Stimulated activated CD8-positive, alpha-beta memory T cell treated with anti-CD3 and anti-CD28 coated beads, Interleukin-15, amount 100 ng/mL, for 1 hour (primary cell): Measurements from ENCODE around the gene IFNA21.
"Not testable (repeated sequence)": the region's sequence is repeated elsewhere in the genome, so short reads cannot be mapped to it uniquely, and the experiment has no call there.

Experiments
- DNase-seq: peaks from one replicate; pipeline ENCODE4 v3.0.0-alpha.2; 2020; ENCODE audit warnings: low read depth

The IFNA21 gene

DNA sequence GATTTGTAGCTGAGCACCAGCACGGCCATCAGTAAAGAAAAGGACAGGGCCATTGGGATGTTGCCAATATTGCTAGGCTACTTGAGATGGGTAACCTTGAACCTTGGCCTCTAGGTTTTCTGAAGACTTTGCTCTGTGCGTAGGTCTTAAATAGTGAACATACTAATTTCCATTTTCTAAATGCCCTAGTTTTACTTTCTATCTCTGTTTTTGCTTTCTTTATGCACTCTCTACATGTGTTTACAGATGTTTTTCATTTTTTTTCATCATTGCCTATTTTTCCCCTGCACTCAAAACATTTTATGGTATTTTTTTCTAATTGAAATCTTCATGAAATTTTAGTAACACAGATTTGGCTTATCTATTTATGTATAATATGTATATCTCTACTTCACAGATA is at the start of gene IFNA21:
Gene IFNA21, minus strand, starts transcription at position 101 of the 400 bp plus-strand sequence. Its CDS starts 48 bp downstream, at position 53.
- DNase-seq = not testable (repeated sequence)

DNA sequence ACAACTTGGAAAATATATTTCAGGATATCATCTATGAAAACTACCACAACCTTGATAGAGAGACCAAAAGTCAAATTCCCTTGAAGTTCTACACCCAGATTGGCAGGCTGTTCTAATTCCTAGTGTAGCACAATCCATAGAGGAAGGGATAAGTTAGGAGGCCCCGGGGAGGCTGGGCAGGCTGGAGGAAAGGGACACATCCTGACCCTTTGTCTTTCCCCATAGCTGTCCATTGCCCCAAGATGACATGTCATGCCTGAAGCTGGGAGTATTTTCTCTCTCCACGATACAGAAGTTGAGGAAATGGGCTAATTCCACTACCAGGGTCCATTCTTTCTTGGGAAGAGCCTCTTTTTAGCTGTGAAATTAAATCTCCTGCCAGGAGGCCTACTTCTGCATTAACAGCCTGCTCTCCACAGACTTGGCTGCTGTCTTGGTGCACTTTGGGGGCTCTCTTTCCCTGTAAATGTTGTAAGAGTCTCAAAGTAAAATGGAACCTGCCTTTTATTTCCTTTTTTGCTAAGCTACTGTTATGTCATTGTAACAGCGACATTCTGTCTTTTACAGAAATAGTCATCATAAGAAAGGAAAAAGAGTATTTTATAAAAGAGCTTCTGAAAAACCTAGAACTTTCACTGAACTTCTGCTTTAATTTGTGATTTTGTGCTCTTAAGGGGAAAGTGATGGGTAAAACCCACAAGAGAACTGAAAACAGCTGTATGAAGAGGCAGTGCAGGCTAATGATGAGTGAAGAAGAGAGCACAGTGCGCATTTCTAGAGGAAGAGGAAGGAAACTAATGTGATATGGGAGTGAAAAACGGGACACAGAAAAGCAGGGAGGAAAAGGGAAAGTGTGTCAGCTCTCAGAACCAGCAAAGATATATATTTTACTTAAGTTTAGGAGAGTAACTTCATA is 47.2 kb upstream of the IFNA21 start:
- DNase-seq = not testable (repeated sequence)

DNA sequence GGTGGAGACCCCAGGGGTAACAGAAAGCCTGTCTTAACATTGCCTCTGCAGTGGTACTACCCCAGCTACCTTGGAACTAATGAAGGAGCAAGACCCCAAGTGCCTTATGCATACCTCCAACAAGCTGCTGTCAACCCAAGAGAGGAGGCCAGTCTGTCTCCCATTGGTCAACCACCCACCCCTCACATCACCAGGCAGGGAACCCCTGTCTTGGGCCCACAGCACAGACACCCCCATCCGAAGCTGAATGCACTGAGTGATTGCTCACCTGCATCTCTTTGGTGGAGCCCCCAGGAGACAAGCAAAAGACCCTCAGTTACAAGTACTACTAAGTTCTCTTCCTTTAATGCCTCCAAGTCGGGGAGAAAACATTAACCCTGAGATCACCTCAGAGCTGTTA is 45.7 kb upstream of the IFNA21 start:
- not testable (repeated sequence) for DNase-seq

DNA sequence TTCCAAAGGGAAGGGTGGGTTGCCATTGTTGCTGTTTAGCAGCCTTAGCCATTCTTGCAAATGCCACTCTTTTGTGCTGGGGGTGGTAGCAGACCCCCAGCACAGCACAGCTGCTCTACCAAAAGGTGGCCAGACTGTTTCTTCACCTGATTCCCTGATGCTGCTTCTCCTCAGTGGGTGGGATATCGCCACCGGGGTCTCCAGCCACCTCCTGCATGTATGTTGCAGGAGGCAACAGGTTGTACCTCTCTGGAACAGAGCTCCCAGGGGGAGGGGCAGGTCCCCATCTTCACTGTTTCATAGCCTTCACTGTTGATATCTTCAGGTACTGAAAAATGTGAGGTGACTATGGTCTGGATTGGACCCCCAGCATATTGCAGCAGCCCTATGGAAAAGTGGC is 44.3 kb upstream of the IFNA21 start:
- DNase-seq = not testable (repeated sequence)

DNA sequence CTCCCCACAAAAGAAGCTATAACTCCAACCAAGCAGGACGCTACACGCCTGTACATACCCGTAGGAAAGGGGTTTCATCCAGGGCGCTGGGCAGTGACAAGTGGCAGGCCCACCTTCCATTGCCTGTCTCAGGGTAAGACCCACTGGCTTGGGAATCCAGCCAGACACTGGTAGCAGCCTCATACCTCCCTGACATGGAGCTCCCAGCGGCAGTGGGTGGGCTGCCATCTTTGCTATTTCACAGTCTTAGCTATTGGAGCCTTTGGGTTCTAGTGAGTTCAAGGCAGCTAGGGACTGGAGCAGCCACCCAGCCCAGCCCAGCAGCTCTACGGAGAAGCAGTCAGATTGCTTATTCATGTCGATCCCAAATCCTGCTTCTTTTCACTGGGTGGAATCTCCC is 43.9 kb upstream of the IFNA21 start:
- no peak for DNase-seq

DNA sequence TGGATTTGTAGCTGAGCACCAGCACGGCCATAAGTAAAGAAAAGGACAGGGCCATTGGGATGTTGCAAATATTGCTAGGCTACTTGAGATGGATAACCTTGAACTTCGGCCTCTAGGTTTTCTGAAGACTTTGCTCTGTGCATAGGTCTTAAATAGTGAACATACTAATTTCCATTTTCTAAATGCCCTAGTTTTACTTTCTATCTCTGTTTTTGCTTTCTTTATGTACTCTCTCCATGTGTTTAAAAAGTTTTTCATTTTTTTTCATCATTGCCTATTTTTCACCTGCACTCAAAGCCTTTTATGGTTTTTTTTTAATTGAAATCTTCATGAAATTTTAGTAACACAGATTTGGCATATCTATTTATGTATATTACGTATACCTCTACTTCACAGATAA is 40.6 kb upstream of the IFNA21 start, which contains the start of gene IFNA10:
Gene IFNA10, minus strand, starts transcription at position 101 of the 400 bp plus-strand sequence. Its CDS starts 46 bp downstream, at position 55.
- not testable (repeated sequence) for DNase-seq

DNA sequence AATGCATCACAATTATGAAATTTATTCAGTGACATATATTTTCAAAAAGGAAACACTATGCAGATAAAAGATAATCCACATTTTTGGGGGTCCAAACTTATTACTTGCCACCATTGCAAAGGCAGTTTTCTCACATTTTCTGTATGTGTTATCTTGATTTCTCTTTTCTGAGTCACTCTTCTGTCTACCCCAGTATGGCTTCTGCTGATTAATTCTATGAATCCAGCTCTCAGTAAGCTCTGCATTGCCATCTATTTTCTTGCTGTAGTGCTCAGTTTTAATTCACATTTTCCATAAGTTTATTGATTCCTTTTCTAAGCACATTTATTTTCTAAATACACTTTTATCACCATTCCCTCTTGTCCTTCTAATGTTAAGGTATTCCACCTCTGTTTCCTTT is 38.7 kb upstream of the IFNA21 start:
- no peak for DNase-seq

DNA sequence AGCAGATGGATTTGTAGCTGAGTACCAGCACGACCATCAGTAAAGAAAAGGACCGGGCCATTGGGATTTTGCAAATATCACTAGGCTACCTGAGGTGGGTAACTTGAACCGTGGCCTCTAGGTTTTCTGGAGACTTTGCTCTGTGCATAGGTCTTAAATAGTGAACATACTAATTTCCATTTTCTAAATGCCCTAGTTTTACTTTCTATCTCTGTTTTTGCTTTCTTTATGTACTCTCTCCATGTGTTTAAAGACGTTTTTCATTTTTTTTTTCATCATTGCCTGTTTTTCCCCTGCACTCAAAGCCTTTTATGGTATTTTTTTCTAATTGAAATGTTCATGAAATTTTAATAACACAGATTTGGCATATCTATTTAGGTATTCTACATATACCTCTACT is 35.6 kb upstream of the IFNA21 start, which contains the start of gene IFNA7:
Gene IFNA7, minus strand, starts transcription at position 101 of the 400 bp plus-strand sequence. Its CDS starts 40 bp downstream, at position 61.
- not testable (repeated sequence) for DNase-seq

DNA sequence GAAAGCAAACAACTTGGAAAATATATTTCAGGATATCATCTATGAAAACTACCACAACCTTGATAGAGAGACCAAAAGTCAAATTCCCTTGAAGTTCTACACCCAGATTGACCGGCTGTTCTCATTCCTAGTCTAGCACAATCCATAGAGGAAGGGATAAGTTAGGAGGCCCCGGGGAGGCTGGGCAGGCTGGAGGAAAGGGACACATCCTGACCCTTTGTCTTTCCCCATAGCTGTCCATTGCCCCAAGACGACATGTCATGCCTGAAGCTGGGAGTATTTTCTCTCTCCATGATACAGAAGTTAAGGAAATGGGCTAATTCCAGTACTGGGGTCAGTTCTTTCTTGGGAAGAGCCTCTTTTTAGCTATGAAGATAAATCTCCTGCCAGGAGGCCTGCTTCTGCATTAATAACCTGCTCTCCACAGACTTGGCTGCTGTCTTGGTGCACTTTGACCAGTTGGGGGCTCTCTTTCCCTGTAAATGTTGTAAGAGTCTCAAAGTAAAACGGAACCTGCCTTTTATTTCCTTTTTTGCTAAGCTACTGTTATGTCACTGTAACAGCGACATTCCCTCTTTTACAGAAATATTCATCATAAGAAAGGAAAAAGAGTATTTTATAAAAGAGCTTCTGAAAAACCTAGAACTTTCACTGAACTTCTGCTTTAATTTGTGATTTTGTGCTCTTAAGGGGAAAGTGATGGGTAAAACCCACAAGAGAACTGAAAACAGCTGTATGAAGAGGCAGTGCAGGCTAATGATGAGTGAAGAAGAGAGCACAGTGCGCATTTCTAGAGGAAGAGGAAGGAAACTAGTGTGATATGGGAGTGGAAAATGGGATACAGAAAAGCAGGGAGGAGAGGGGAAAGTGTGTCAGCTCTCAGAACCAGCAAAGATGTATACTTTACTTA is 28.7 kb upstream of the IFNA21 start:
- DNase-seq = not testable (repeated sequence)

DNA sequence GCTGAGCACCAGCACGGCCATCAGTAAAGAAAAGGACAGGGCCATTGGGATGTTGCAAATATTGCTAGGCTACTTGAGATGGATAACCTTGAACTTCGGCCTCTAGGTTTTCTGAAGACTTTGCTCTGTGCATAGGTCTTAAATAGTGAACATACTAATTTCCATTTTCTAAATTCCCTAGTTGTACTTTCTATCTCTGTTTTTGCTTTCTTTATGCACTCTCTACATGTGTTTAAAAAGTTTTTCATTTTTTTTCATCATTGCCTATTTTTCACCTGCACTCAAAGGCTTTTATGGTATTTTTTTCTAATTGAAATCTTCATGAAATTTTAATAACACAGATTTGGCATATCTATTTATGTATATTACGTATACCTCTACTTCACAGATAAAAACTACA is 21.0 kb upstream of the IFNA21 start, which contains the start of gene IFNA4:
Gene IFNA4, minus strand, starts transcription at position 101 of the 400 bp plus-strand sequence. Its CDS starts 56 bp downstream, at position 45.
- not testable (repeated sequence) for DNase-seq

DNA sequence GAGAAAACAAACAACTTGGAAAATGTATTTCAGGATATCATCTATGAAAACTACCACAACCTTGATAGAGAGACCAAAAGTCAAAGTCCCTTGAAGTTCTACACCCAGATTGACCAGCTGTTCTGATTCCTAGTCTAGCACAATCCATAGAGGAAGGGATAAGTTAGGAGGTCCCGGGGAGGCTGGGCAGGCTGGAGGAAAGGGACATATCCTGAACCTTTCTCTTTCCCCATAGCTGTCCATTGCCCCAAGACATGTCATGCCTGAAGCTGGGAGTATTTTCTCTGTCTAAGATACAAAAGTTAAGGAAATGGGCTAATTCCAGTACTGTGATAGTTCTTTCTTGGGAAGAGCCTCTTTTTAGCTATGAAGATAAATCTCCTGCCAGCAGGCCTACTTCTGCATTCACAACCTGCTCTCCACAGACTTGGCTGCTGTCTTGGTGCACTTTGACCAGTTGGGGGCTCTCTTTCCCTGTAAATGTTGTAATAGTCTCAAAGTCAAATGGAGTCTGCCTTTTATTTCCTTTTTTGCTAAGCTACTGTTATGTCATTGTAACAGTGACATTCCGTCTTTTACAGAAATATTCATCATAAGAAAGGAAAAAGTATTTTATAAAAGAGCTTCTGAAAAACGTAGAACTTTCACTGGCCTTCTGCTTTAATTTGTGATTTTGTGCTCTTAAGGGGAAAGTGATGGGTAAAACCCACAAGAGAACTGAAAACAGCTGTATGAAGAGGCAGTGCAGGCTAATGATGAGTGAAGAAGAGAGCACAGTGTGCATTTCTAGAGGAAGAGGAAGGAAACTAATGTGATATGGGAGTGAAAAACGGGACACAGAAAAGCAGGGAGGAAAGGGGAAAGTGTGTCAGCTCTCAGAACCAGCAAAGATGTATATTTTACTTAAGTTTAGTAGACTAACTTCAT is 16.6 kb upstream of the IFNA21 start:
- not testable (repeated sequence) for DNase-seq

DNA sequence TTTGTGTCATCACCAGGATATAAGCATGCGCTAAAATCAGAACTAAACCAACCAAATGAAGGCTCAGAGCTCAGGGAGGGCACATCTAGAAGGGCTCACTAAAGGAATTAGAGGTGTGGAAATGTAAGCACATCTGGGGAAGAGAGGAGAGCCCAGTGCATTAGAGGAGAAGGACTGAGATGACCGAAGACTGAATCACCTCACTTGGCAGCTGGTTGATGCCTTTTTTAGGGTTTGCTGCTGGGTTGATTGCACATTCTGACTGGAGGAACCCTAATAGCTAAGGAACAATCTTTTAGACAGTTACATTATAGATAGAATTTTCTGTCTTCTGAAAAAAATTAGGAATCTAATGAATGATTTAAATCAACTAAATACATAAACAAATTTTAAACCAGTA is 8.2 kb upstream of the IFNA21 start:
- no peak for DNase-seq

DNA sequence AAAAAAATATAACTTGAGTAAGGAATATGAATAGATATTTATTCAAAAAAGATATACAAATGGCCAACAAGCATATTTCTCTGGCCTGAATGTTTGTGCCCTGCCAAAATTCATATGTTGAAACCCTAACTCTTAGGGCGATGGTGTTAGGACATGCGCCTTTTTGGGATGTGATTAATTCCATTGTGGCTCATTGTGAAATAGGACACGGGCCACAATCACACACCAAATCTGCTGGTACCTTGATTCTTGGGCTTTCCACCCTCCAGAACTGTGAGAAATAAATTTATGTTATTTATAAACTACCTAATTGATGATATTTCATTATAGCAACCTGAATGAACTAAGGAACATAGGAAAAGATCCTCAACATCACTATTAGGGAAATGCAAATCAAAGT is 5.7 kb upstream of the IFNA21 start:
- no peak for DNase-seq

DNA sequence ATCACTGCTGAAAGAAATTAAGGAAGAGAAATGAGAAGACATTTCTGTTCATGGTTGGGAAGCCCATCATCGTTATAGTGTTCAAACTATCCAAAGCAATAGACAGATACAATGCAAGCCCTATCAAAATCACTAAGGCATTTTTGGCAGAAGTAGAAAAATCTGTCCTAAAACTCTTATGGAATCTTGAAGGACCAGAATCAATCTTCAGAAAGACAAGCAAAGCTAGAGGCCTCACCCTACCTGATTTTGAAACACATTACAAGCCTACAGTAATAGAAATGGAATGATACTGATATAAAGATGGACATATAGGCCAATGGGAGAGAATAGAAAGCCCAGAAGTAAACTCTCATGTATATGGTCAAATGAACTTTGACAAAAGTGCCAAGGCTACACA is 4.9 kb upstream of the IFNA21 start:
- DNase-seq = no peak

DNA sequence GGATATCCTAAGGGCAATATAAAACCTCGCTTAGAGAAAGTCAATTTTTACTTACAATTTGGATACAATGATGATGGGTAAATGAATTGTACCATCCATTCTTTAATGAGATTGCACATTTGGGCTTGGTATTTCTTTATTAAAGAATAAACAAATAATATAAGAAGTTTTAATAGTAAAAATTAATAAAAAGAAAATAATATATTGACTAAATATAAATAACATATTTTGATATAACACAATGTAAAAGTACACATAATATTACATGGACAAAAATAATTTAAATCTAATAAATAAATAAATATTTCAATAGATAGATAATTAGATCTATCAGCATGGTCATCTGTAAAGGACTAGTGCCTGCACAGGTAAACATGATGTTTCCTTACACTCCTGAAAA is 944 bp downstream of the IFNA21 start:
- DNase-seq = no peak

DNA sequence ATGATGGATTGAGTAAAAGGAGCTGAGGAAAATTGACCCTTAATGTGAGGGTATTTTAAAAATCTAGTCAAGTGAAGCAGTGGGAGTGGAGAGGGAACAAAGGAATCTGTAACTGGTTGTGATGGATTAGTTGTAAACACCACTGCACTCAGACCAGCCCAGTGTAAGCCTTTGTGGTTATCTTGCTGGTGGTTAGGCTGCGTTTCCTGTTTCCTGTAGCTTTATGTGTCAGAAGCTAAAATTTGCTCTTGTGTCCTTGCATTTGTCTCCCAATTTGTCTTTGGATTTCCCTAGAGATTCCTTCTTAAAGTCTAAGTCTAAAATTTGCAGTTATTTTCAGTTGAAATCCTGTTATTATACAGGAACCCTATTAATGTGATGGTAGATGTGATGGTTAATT is 6.3 kb downstream of the IFNA21 start:
- no peak for DNase-seq

DNA sequence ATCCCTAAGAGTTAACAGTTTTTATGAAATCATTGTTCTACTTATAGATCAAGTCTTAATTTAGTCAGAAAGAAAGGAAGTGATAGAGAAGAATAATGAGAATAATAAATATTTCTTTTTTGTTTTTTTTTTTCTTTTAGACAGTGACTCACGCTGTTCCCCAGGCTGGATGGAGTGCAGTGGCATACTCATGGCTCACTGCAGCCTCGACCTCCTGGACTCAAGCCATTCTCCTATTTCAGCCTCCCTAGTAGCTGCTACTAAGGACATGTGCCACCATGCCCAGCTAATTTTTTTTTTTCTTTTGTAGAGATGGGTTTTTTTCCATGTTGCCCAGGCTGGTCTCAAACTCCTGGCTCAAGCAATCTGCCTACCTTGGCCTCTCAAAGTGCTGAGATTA is 11.0 kb downstream of the IFNA21 start:
- DNase-seq = no peak

DNA sequence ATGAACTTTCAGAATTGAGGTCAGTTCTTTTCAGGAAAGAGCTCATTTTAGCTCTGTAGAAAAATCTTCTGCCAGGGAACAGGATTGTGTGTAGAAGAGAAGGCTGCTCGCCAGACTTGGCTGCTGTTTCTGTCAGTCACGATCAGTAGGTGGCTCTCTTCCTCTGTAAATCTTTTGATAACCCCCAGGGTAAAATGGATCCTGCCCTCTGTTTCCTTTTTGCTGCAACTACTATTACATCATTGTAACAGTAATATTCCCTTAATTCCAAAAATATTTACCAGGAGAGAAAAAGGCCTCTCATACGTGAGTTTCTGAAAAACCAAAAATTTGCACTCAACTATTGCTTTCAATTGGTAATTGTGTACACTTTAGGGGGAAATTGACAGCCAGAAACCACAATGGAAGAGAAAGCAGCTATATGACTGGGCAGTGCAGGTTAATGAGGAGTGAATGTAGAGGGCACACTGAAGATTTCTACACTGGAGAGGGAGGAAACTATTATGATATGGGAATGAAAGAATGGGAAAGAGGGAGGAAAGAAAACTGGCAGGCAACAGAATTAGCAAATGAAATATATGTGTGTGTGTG is 12.3 kb downstream of the IFNA21 start:
- no peak for DNase-seq

DNA sequence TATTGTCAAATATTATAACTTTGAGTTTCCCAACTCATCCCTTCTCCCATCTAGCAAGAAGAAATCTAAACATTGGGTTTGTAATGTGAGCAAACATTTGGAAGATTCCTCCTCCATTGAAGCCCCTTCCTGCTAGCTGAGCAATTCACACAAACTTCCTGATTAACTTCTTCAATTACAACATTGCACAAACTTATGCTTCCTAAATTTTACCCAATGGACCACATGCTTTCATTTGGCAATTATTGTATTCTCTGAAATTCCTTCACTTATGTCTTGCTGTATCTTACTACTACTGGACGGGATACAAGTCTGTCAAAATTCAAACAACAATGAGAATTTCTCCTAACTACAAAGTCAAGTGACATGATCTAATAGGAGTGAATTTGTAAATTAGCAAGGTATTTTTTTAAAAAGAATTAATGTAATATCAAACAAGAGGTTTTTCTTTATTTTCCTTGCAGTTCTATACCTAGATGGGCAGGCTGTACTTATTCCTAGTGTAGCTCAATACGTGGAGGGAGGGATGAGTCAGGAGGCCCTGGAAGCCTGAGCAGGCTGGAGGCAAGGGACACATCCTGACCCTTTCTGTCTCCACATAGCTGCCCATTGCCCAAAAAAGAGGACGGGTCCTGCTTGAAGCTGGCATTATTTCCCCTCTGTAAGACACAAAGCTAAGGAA is 13.0 kb downstream of the IFNA21 start:
- no peak for DNase-seq

DNA sequence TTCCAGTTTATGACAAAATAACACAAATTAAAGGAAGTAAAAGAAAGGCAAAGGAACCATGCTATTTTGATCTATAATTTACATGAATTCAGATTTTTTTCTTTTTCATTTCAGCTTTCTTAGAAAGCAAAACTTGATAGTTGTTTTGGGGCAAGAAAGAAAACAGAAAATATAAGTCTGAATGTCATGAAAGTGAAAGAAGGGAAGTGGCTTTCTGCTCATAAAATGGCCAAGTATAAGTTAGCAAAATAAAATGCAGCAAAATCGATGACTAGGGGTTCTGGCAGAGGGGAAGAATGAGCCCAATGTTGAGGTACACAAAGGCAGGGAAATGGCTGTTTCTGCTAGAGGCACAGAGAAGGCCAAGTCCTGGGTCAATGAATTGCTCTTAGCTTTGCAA is 21.9 kb downstream of the IFNA21 start:
- DNase-seq = no peak
